HepG2 (cell line): ENCODE results near the gene COL2A1.

Experiments
- ARNT ChIP-seq: fragments of 450-650 bp; IDR thresholded peaks from 2 replicates; pipeline ENCODE4 v1.6.1; 2017
- CBX2 ChIP-seq, 2 experiments: fragments of 200-600 bp in 1 of 2; sonication (generic); formaldehyde crosslinking in 1 of 2; IDR thresholded peaks; 2 replicates each; pipeline versions ENCODE4 v1.7.0 to v1.8.1; 2018 to 2022; ENCODE audit warnings: low read depth in 2 of 2, low read length in 1 of 2, mild to moderate bottlenecking in 1 of 2, missing genetic modification reagents in 1 of 2
- GTF2F1 ChIP-seq: fragments of 150-350 bp; IDR thresholded peaks from 2 replicates; pipeline ENCODE4 v1.6.1; 2014; ENCODE audit warnings: low read length
- NPAS2 ChIP-seq: sonication (generic); formaldehyde crosslinking; IDR thresholded peaks from 2 replicates; pipeline ENCODE4 v1.8.0; 2022; ENCODE audit warnings: mild to moderate bottlenecking, missing genetic modification reagents, borderline replicate concordance
- PATZ1 ChIP-seq: sonication (generic); formaldehyde crosslinking; IDR thresholded peaks from 2 replicates; pipeline ENCODE4 v1.4.0; 2020; ENCODE audit warnings: missing genetic modification reagents
- PHF5A ChIP-seq: IDR thresholded peaks from one replicate; pipeline ENCODE4 v1.6.1; 2018; ENCODE audit warnings: low read depth, missing genetic modification reagents; ENCODE audit not compliant: unreplicated experiment
- POLR2A ChIP-seq, 2 experiments: IDR thresholded peaks; 2 replicates each; pipeline ENCODE4 v1.6.1; 2011; ENCODE audit warnings: low read depth in 2 of 2, low read length in 2 of 2, mild to moderate bottlenecking in 1 of 2, moderate library complexity in 1 of 2; ENCODE audit not compliant: insufficient read depth in 1 of 2
- POLR2AphosphoS2 ChIP-seq: IDR thresholded peaks from 2 replicates; pipeline ENCODE4 v1.6.1; 2011; ENCODE audit warnings: low read depth, low read length, improper control_type of control experiment
- RAD21 ChIP-seq: fragments of 450-650 bp; formaldehyde crosslinking; IDR thresholded peaks from 2 replicates; pipeline ENCODE4 v1.5.0; 2020; ENCODE audit warnings: mild to moderate bottlenecking
- TBL1XR1 ChIP-seq: fragments of 150-350 bp; IDR thresholded peaks from 2 replicates; pipeline ENCODE4 v1.6.1; 2014; ENCODE audit warnings: borderline replicate concordance, low read length; ENCODE audit not compliant: partially characterized antibody
- ZNF12 ChIP-seq: sonication (generic); formaldehyde crosslinking; IDR thresholded peaks from 2 replicates; pipeline ENCODE4 v1.5.0; 2020; ENCODE audit warnings: missing genetic modification reagents
- ZNF781 ChIP-seq: sonication (generic); formaldehyde crosslinking; IDR thresholded peaks from 2 replicates; pipeline ENCODE4 v1.5.1; 2020; ENCODE audit warnings: borderline replicate concordance, mild to moderate bottlenecking, missing genetic modification reagents; ENCODE audit errors: not compliant biosample characterization
- ZNF839 ChIP-seq: sonication (generic); formaldehyde crosslinking; IDR thresholded peaks from 2 replicates; pipeline ENCODE4 v1.4.0; 2020; ENCODE audit warnings: missing genetic modification reagents, mild to moderate bottlenecking, borderline replicate concordance
- TF ChIP-seq, protein P1 (sequence below): IDR thresholded peaks from 2 replicates; pipeline ENCODE4 v1.6.1; 2016; ENCODE audit warnings: low read depth, borderline replicate concordance

- TF ChIP-seq PATZ1 (CRISPR knock-in tag), result no peak
- TF ChIP-seq PHF5A, result no peak
- TF ChIP-seq ARNT, result no peak
- no peak for TF ChIP-seq NPAS2
- no peak for TF ChIP-seq RAD21 (CRISPR knock-in tag)
- TF ChIP-seq ZNF12 (CRISPR knock-in tag), result no peak
- TF ChIP-seq, protein P1, sequence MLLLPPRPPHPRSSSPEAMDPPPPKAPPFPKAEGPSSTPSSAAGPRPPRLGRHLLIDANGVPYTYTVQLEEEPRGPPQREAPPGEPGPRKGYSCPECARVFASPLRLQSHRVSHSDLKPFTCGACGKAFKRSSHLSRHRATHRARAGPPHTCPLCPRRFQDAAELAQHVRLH (CRISPR knock-in tag), result no peak
- no peak for TF ChIP-seq TBL1XR1
- no peak for TF ChIP-seq GTF2F1
- TF ChIP-seq CBX2 (IDR thresholded peaks at IDR 0.05; ENCODE audit: low read depth, low read length), result no peak
- TF ChIP-seq CBX2 (CRISPR knock-in tag; IDR thresholded peaks at IDR 0.05; ENCODE audit: low read depth), result no peak
- no peak for TF ChIP-seq ZNF839 (CRISPR knock-in tag)
- no peak for TF ChIP-seq POLR2AphosphoS2
- no peak for TF ChIP-seq ZNF781
- no peak for TF ChIP-seq POLR2A (IDR thresholded peaks at IDR 0.05; ENCODE audit: insufficient read depth in 1 of 2, low read depth in 2 of 2, low read length in 2 of 2)
Measured at GRCh38 chr12:48007206-48007605, 2.9 kb upstream of the COL2A1 start.
